ENCODE data around the gene KCNK5. TPM values are rescaled to one million over a fixed set of nuclear protein-coding genes. Genes with fewer than 3 reads are reported as not detected.

Gene KCNK5
- total and polyA plus RNA-seq, 2 of the 8 experiments (the other 6 are each of a cell fraction or from before 2014, with no cell fraction given) = 20.9 to 44.3 TPM

DNA sequence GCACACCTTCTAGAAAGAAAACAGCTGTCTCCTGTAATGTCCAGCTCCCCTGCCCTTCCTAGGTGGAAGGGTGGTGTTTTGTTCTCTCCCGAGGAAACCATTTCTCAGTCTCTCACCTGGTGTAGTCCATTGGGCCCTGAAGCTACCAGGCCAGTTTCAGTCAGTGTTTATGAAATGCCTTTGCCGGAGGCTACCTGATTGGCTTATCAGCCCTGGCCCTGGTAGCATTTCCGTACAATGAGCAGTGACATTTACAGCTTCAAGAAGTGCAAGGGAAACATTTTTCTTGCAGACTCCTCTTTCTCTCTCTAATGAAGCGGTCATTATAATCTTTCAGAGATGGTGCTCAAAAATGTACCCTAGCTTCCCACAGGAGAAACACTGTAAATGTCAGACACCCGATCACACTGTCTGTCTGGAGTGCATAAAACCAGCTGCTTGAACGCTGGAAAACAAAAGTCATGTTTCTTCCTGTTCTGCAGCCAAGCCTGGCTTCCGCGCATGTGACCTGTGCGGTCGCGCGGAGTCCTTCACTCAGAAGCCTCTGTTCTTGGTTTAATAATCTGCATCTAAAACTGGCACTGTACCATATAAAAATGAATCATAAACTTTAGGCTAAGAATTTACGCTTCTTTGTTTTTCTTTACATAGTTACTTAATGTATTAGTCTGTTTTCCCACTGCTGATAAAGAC, 85.9 kb downstream of the KCNK5 start:
- POLR2A ChIA-PET (ENCODE audit: partially characterized antibody) = no interaction called here
- WGBS, 2 experiments (ENCODE audit: extremely low coverage in 1 of 2, insufficient coverage in 1 of 2, insufficient read length in 1 of 2, insufficient replicate concordance in 2 of 2, low coverage in 1 of 2, low lambda C conversion rate in 2 of 2, missing lambda C conversion rate in 1 of 2) = 94% methylated on average over 13 of the region's 13 CpGs; no CpG with 5 or more reads in 1 of the 2 experiments
- TF ChIP-seq, protein P1, sequence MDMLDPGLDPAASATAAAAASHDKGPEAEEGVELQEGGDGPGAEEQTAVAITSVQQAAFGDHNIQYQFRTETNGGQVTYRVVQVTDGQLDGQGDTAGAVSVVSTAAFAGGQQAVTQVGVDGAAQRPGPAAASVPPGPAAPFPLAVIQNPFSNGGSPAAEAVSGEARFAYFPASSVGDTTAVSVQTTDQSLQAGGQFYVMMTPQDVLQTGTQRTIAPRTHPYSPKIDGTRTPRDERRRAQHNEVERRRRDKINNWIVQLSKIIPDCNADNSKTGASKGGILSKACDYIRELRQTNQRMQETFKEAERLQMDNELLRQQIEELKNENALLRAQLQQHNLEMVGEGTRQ (IDR thresholded peaks at IDR 0.05; ENCODE audit: low read length) = no peak
- no peak for TF ChIP-seq EP300 (IDR thresholded peaks at IDR 0.05; ENCODE audit: borderline replicate concordance in 1 of 2, low read depth in 2 of 2, low read length in 2 of 2)
- TF ChIP-seq CTBP2 (IDR thresholded peaks at IDR 0.05; ENCODE audit: borderline replicate concordance, insufficient read depth, insufficient read length, low read length) = no peak
- TF ChIP-seq SP4 (IDR thresholded peaks at IDR 0.05; ENCODE audit: low read length) = no peak
- TF ChIP-seq SP1 (IDR thresholded peaks at IDR 0.05; ENCODE audit: low read depth, low read length) = no peak
- no peak for TF ChIP-seq ATF2 (IDR thresholded peaks at IDR 0.05; ENCODE audit: low read length)
- no peak for TF ChIP-seq HDAC2 (IDR thresholded peaks at IDR 0.05; ENCODE audit: borderline replicate concordance in 1 of 2, low read depth in 2 of 2, low read length in 2 of 2)
- no peak for TF ChIP-seq BCL11A (IDR thresholded peaks at IDR 0.05; ENCODE audit: low read depth in 2 of 2, low read length in 2 of 2)
- TF ChIP-seq RNF2 (IDR thresholded peaks at IDR 0.05; ENCODE audit: borderline replicate concordance, low read depth, low read length, missing control alignments, poor library complexity, severe bottlenecking) = no peak

More for the DNA sequence above, 85.9 kb downstream of the KCNK5 start:
- Histone ChIP-seq H3K27ac (ENCODE audit: low read depth, low read length) (no peak overlapping the region), H3K14ac (ENCODE audit: insufficient read length) (no peak overlapping the region), H2AK5ac (ENCODE audit: low read depth, low read length) (no peak overlapping the region), H3K56ac (replicated peaks; ENCODE audit: insufficient read length, low read depth, low read length) (no peak overlapping the region), H3K4me1 (replicated peaks in 1 of 4; ENCODE audit: control insufficient read depth in 3 of 4, insufficient read depth in 4 of 4, low read length in 3 of 4) (no peaks in the 10 kb centered on the region), H3K4ac (replicated peaks; ENCODE audit: insufficient read length, low read depth, low read length) (no peak overlapping the region), H2BK20ac (ENCODE audit: low read length) (no peak overlapping the region), H2BK12ac (ENCODE audit: low read depth, low read length) (no peak overlapping the region), H2BK120ac (replicated peaks; ENCODE audit: low read depth, low read length) (no peak overlapping the region), H3K4me2 (ENCODE audit: insufficient read depth in 1 of 2, low read depth in 2 of 2, low read length in 2 of 2) (no peak overlapping the region), H3K79me2 (ENCODE audit: control insufficient read depth in 1 of 2, insufficient read depth in 2 of 2, low read length in 2 of 2) (no peaks in the 10 kb centered on the region), H4K5ac (ENCODE audit: insufficient read length, low read depth, low read length) (no peak overlapping the region), H3K4me3 (ENCODE audit: extremely low read depth in 1 of 4, insufficient read depth in 2 of 4, low read depth in 3 of 4, low read length in 4 of 4) (no peak overlapping the region), H2BK5ac (ENCODE audit: low read depth, low read length) (no peak overlapping the region), H2BK15ac (ENCODE audit: low read length) (no peak overlapping the region), H4K20me1 (replicated peaks in 1 of 2; ENCODE audit: control insufficient read depth in 1 of 2, insufficient read depth in 2 of 2, low read length in 2 of 2) (no peaks in the 10 kb centered on the region), H3K27me3 (replicated peaks in 1 of 4; ENCODE audit: control insufficient read depth in 3 of 4, extremely low read depth in 1 of 4, insufficient read depth in 3 of 4, low read length in 3 of 4) (no peaks in the 10 kb centered on the region; a peak in 1 of 7 replicates), H2AFZ (ENCODE audit: low read length) (no peak overlapping the region), H3K18ac (ENCODE audit: extremely low read depth, low read length) (no peak overlapping the region), H4K8ac (ENCODE audit: extremely low read depth, insufficient read depth, low read length) (no peak overlapping the region), H3K9ac (replicated peaks in 1 of 4; ENCODE audit: extremely low read depth in 1 of 4, low read depth in 3 of 4, low read length in 3 of 4) (no peak overlapping the region), H3K23ac (ENCODE audit: insufficient read length) (no peak overlapping the region), H4K91ac (replicated peaks; ENCODE audit: insufficient read length, low read length) (no peak overlapping the region), H3K9me3 (ENCODE audit: insufficient read depth in 2 of 2, low read depth in 1 of 2, low read length in 1 of 2) (no peaks in the 10 kb centered on the region), H3K36me3 (ENCODE audit: control insufficient read depth in 2 of 4, insufficient read depth in 4 of 4, low read length in 3 of 4) (no peaks in the 10 kb centered on the region), H3K79me1 (ENCODE audit: low read depth, low read length) (no peaks in the 10 kb centered on the region; the same call in 1 of the 2 replicates), H3K23me2 (ENCODE audit: low read depth, low read length) (no peaks in the 10 kb centered on the region)
- DNase-seq (ENCODE audit: low read depth in 1 of 2, low spot score in 2 of 2) = no peak
- FAIRE-seq = no peak
- CTCF ChIA-PET (ENCODE audit: partially characterized antibody) = interaction anchor here (0.8 to 1.2 kb wide), 3 partner anchors 8 to 142 kb away, joined by 3 to 6 read pairs (median 3); no protein-coding TSS in a partner anchor
